Fibroblast of skin of right quadriceps (primary cell): ENCODE results near the gene METTL14.

Experiments used
- DNase-seq: peaks from one replicate; pipeline ENCODE4 v3.0.0-alpha.2; 2013

The METTL14 gene

GRCh38 chr4:118734491-118735205 is 49.5 kb downstream of the METTL14 start:
- no peak for DNase-seq

- no peak for DNase-seq
Observed at GRCh38 chr4:118736900-118737299, 51.7 kb downstream of the METTL14 start.

GRCh38 chr4:118738090-118738489 is 52.9 kb downstream of the METTL14 start:
- DNase-seq: no peak

- no peak for DNase-seq
Observed at GRCh38 chr4:118739022-118739713, 54.0 kb downstream of the METTL14 start.

- no peak for DNase-seq
Observed at GRCh38 chr4:118740869-118741268, 55.7 kb downstream of the METTL14 start.

- peak; percentile 50 for DNase-seq
Observed at GRCh38 chr4:118741301-118741855, 56.2 kb downstream of the METTL14 start.

GRCh38 chr4:118742050-118742449 is 56.9 kb downstream of the METTL14 start:
- no peak for DNase-seq

- DNase-seq: no peak
Observed at GRCh38 chr4:118743867-118744266, 58.7 kb downstream of the METTL14 start.

GRCh38 chr4:118745357-118745756 is 60.2 kb downstream of the METTL14 start:
- DNase-seq: no peak

- no peak for DNase-seq
Observed at GRCh38 chr4:118746251-118746919, 61.2 kb downstream of the METTL14 start.

- no peak for DNase-seq
Observed at GRCh38 chr4:118749347-118749988, 64.3 kb downstream of the METTL14 start.

- peak; percentile 73 for DNase-seq
Observed at GRCh38 chr4:118751629-118752323, 66.6 kb downstream of the METTL14 start.

- DNase-seq: no peak
Observed at GRCh38 chr4:118752551-118752950, 67.4 kb downstream of the METTL14 start.

- no peak for DNase-seq
Observed at GRCh38 chr4:118753096-118753495, 67.9 kb downstream of the METTL14 start.

- no peak for DNase-seq
Observed at GRCh38 chr4:118753685-118754084, 68.5 kb downstream of the METTL14 start.

- no peak for DNase-seq
Observed at GRCh38 chr4:118754890-118755289, 69.7 kb downstream of the METTL14 start.

GRCh38 chr4:118755438-118756226 is 70.4 kb downstream of the METTL14 start:
- DNase-seq: no peak

- DNase-seq: no peak
Observed at GRCh38 chr4:118756429-118756828, 71.2 kb downstream of the METTL14 start.

GRCh38 chr4:118756958-118757357 is 71.8 kb downstream of the METTL14 start:
- DNase-seq: no peak

- DNase-seq: peak; percentile 33
Observed at GRCh38 chr4:118757761-118758251, 72.6 kb downstream of the METTL14 start.

GRCh38 chr4:118758293-118758692 is 73.1 kb downstream of the METTL14 start:
- DNase-seq: peak; percentile 46
